Measurements from ENCODE around the gene FGFR1OP2. TPM values are rescaled to one million over a fixed set of nuclear protein-coding genes. Genes with fewer than 3 reads are reported as not detected.
A peak's percentile ranks its signal among the peaks of the same experiment; 100 is the strongest.

FGFR1OP2 gene
- total RNA-seq, 1 experiment from 2014 or later, result 86.9 TPM

DNA sequence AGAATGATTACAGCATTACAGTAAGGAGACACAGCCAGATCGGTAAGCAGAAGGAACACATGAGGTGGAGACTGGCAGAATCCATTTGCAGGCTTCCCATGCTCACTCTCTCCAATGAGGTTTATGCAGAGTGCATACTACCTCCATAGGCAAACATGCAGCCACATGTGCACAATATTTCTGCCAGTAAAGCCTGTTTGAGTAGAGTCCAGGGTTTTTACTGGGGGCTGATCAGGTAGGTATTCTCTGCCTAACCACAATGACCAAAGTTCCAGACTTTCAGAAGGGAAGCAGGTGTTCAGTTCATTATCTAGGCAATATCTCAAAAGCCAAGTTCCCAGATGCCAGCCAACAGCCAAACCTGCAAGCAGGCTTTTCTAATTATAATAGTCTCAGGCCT is 31.6 kb upstream of the FGFR1OP2 start:
- ChIA-PET POLR2A (no interaction called here), CTCF (no interaction called here)
- Mint-ChIP-seq H3K9me3 (ENCODE audit: unreplicated experiment) (peaks cover 12% of the 10 kb centered on the region), H3K27ac (ENCODE audit: unreplicated experiment) (no peak overlapping the region), H3K4me1 (ENCODE audit: low read depth, unreplicated experiment) (no peaks in the 10 kb centered on the region), H3K27me3 (ENCODE audit: insufficient read depth, unreplicated experiment) (no peaks in the 10 kb centered on the region), H3K36me3 (ENCODE audit: insufficient read depth, unreplicated experiment) (peaks cover 54% of the 10 kb centered on the region), H3K4me3 (ENCODE audit: unreplicated experiment) (no peak overlapping the region)
- Histone ChIP-seq H3K4me3 (ENCODE audit: low read depth, low read length) (no peak overlapping the region), H3K9me3 (no peaks in the 10 kb centered on the region), H3K36me3 (ENCODE audit: control insufficient read depth, insufficient read depth, low read length) (peaks cover 4% of the 10 kb centered on the region; the same call in 1 of the 2 replicates), H3K4me1 (no peaks in the 10 kb centered on the region), H3K27me3 (replicated peaks; ENCODE audit: control insufficient read depth, insufficient read depth, low read length) (no peaks in the 10 kb centered on the region)
- TF ChIP-seq, protein P1, sequence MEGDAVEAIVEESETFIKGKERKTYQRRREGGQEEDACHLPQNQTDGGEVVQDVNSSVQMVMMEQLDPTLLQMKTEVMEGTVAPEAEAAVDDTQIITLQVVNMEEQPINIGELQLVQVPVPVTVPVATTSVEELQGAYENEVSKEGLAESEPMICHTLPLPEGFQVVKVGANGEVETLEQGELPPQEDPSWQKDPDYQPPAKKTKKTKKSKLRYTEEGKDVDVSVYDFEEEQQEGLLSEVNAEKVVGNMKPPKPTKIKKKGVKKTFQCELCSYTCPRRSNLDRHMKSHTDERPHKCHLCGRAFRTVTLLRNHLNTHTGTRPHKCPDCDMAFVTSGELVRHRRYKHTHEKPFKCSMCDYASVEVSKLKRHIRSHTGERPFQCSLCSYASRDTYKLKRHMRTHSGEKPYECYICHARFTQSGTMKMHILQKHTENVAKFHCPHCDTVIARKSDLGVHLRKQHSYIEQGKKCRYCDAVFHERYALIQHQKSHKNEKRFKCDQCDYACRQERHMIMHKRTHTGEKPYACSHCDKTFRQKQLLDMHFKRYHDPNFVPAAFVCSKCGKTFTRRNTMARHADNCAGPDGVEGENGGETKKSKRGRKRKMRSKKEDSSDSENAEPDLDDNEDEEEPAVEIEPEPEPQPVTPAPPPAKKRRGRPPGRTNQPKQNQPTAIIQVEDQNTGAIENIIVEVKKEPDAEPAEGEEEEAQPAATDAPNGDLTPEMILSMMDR (IDR thresholded peaks at IDR 0.05; ENCODE audit: insufficient read depth in 1 of 2, low read depth in 1 of 2, low read length in 1 of 2, severe bottlenecking in 1 of 2, unreplicated experiment in 1 of 2), result no peak
- no peak for DNase-seq
- intact Hi-C loops (cut with micrococcal nuclease; ENCODE audit: unreplicated experiment), result no loop called here
- no TSS peak for BruUV-seq (replicated peaks)

GRCh38 chr12:26918321-26919215 is 19.7 kb upstream of the FGFR1OP2 start:
- H3K27me3 Mint-ChIP-seq (ENCODE audit: insufficient read depth, unreplicated experiment), result no peaks in the 10 kb centered on the region
- peak overlapping the region; percentile 70 for H3K27ac Mint-ChIP-seq (ENCODE audit: unreplicated experiment)
- Histone ChIP-seq H3K4me1 (peaks cover 20% of the 10 kb centered on the region), H3K36me3 (ENCODE audit: control insufficient read depth, insufficient read depth, low read length) (no peaks in the 10 kb centered on the region), H3K9me3 (no peaks in the 10 kb centered on the region), H3K4me3 (ENCODE audit: low read depth, low read length) (no peak overlapping the region), H3K27me3 (replicated peaks; ENCODE audit: control insufficient read depth, insufficient read depth, low read length) (no peaks in the 10 kb centered on the region)
- TF ChIP-seq, protein P1 (IDR thresholded peaks at IDR 0.05; ENCODE audit: insufficient read depth in 1 of 2, low read depth in 1 of 2, low read length in 1 of 2, severe bottlenecking in 1 of 2, unreplicated experiment in 1 of 2), result peak in 1 of 2 experiments; percentile 68
- peaks cover 19% of the 10 kb centered on the region for H3K4me1 Mint-ChIP-seq (ENCODE audit: low read depth, unreplicated experiment)
- CTCF ChIA-PET, result interaction anchor here (0.6 to 3.2 kb wide), 6 partner anchors 60 to 388 kb away, joined by 3 to 15 read pairs (median 5); partner anchors contain the start of gene TM7SF3
- intact Hi-C loops (cut with micrococcal nuclease; ENCODE audit: unreplicated experiment), result loop anchor here (1.0 to 2.0 kb wide), 3 partner anchors 20 to 388 kb away; partner anchors contain the start of genes FGFR1OP2 and TM7SF3
- H3K9me3 Mint-ChIP-seq (ENCODE audit: unreplicated experiment), result no peaks in the 10 kb centered on the region
- no TSS peak for BruUV-seq (replicated peaks)
- POLR2A ChIA-PET, result interaction anchor here (0.5 to 0.6 kb wide), 2 partner anchors 70 to 258 kb away, joined by 3 read pairs; no protein-coding TSS in a partner anchor
- peak overlapping the region; percentile 3 for H3K4me3 Mint-ChIP-seq (ENCODE audit: unreplicated experiment)
- peak; percentile 41 to 58 for DNase-seq
- peaks cover 55% of the 10 kb centered on the region for H3K36me3 Mint-ChIP-seq (ENCODE audit: insufficient read depth, unreplicated experiment)

DNA sequence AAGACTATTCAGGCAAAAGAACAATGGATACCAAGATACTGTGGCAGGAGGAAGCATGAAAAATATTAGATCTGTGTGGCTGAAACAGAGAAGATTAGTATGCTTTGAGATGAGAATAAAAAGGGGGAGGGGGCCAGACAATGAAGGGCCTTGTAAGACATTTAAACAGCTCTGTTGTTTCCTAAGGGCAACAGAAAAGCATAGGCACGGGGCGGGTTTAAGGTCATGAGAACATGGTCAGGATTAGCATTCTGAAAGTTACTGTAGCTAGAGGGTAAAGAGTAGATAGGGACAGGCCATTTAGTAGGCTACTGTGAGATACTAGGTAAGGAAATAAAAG is 19.1 kb upstream of the FGFR1OP2 start:
- no peaks in the 10 kb centered on the region for H3K27me3 ChIP-seq (replicated peaks; ENCODE audit: control insufficient read depth, insufficient read depth, low read length)
- intact Hi-C loops (cut with micrococcal nuclease; ENCODE audit: unreplicated experiment), result loop anchor here (2.0 kb wide), 1 partner anchor 388 kb away; no protein-coding TSS in a partner anchor
- Mint-ChIP-seq H3K36me3 (ENCODE audit: insufficient read depth, unreplicated experiment) (peaks cover 60% of the 10 kb centered on the region), H3K27ac (ENCODE audit: unreplicated experiment) (peak overlapping the region; percentile 70), H3K27me3 (ENCODE audit: insufficient read depth, unreplicated experiment) (no peaks in the 10 kb centered on the region), H3K9me3 (ENCODE audit: unreplicated experiment) (no peaks in the 10 kb centered on the region), H3K4me3 (ENCODE audit: unreplicated experiment) (no peak overlapping the region), H3K4me1 (ENCODE audit: low read depth, unreplicated experiment) (peaks cover 19% of the 10 kb centered on the region)
- BruUV-seq (replicated peaks), result no TSS peak
- DNase-seq, result no peak
- H3K4me3 ChIP-seq (ENCODE audit: low read depth, low read length), result no peak overlapping the region
- H3K36me3 ChIP-seq (ENCODE audit: control insufficient read depth, insufficient read depth, low read length), result no peaks in the 10 kb centered on the region
- ChIA-PET POLR2A (interaction anchor here (0.6 kb wide), 1 partner anchor 70 kb away, joined by 3 read pairs; no protein-coding TSS in a partner anchor), CTCF (interaction anchor here (0.7 to 3.2 kb wide), 4 partner anchors 94 to 387 kb away, joined by 3 to 15 read pairs (median 8); partner anchors contain the start of gene TM7SF3)
- H3K9me3 ChIP-seq, result no peaks in the 10 kb centered on the region
- TF ChIP-seq, protein P1 (IDR thresholded peaks at IDR 0.05; ENCODE audit: insufficient read depth in 1 of 2, low read depth in 1 of 2, low read length in 1 of 2, severe bottlenecking in 1 of 2, unreplicated experiment in 1 of 2), result no peak
- H3K4me1 ChIP-seq, result peaks cover 20% of the 10 kb centered on the region

Measured in Caco-2 (cell line).